AG09319 (cell line): ENCODE measurements around the gene RDH13.

Experiments used
- DNase-seq: peaks from one replicate; pipeline ENCODE4 v3.0.0-alpha.2; 2010; ENCODE audit warnings: low read depth; ENCODE audit errors: extremely low read depth
- CTCF ChIP-seq: IDR thresholded peaks from 2 replicates; pipeline ENCODE4 v1.5.1; 2011; ENCODE audit warnings: low read depth, mild to moderate bottlenecking, inconsistent platforms, low read length, moderate library complexity

Gene RDH13

GRCh38 chr19:55079400-55080038 is 16.6 kb upstream of the RDH13 start:
- no peak for TF ChIP-seq CTCF
- no peak for DNase-seq

- no peak for DNase-seq
- no peak for TF ChIP-seq CTCF
Measured at GRCh38 chr19:55078996-55079395, 16.0 kb upstream of the RDH13 start.

GRCh38 chr19:55077106-55077505 is 14.2 kb upstream of the RDH13 start:
- no peak for TF ChIP-seq CTCF
- no peak for DNase-seq

GRCh38 chr19:55076321-55076720 is 13.4 kb upstream of the RDH13 start:
- DNase-seq, result no peak
- no peak for TF ChIP-seq CTCF

- DNase-seq, result no peak
- no peak for TF ChIP-seq CTCF
Measured at GRCh38 chr19:55075371-55075998, 12.5 kb upstream of the RDH13 start, which contains the start of gene EPS8L1. Gene EPS8L1 (plus strand): TSS chr19:55075869. CDS start chr19:55076445, 576 bp downstream.

GRCh38 chr19:55071913-55072312 is 9.0 kb upstream of the RDH13 start:
- TF ChIP-seq CTCF, result no peak
- DNase-seq, result no peak

GRCh38 chr19:55071129-55071502 is 8.2 kb upstream of the RDH13 start:
- no peak for DNase-seq
- no peak for TF ChIP-seq CTCF
